Activated CD8-positive, alpha-beta T cell treated with anti-CD3 and anti-CD28 coated beads, Interleukin-2, amount 10 ng/mL, durations not matched to agents 7 days and 5 days (primary cell): ENCODE measurements around the gene TIMP2. TPM values are rescaled to one million over a fixed set of nuclear protein-coding genes. Genes with fewer than 3 reads are reported as not detected.
A peak's percentile ranks its signal among the peaks of the same experiment; 100 is the strongest.

Source experiments
- ATAC-seq: fragments of 150-1000 bp; cut with Tn5 transposase; one replicate; pipeline ENCODE4 v1.10.0; 2021; ENCODE audit warnings: moderate library complexity
- CTCF ChIA-PET: fragments of 350-600 bp; sonication (Branson Sonifier 250); formaldehyde crosslinking; loops from one replicate; lab custom pipeline; 2021; ENCODE audit warnings: antibody characterized with exemption; lab: Charles Lee
- POLR2A ChIA-PET: fragments of 350-600 bp; sonication (Branson Sonifier 250); formaldehyde crosslinking; loops from one replicate; lab custom pipeline; 2021; ENCODE audit warnings: antibody characterized with exemption; lab: Charles Lee
- DNase-seq: peaks from one replicate; pipeline ENCODE4 v3.0.0-alpha.2; 2020
- H3K27ac Mint-ChIP-seq: one replicate; pipeline ENCODE4 v1.8.0; 2021; ENCODE audit warnings: mild to moderate bottlenecking, mixed read lengths
- H3K27me3 Mint-ChIP-seq: one replicate; pipeline ENCODE4 v1.8.0; 2021; ENCODE audit warnings: low read depth, mixed read lengths
- H3K36me3 Mint-ChIP-seq: one replicate; pipeline ENCODE4 v1.8.0; 2021; ENCODE audit warnings: low read depth, mixed read lengths
- H3K4me1 Mint-ChIP-seq: one replicate; pipeline ENCODE4 v1.8.0; 2021; ENCODE audit warnings: low read depth, mixed read lengths
- H3K4me3 Mint-ChIP-seq: one replicate; pipeline ENCODE4 v1.8.0; 2021; ENCODE audit warnings: mild to moderate bottlenecking, mixed read lengths
- H3K9me3 Mint-ChIP-seq: one replicate; pipeline ENCODE4 v1.8.0; 2022; ENCODE audit warnings: mixed read lengths; ENCODE audit not compliant: insufficient read depth
- total RNA-seq, 2 experiments: library from RNA; stranded (reverse); gene quantifications; one replicate each; pipeline ENCODE4 v1.2.3, GENCODE V29; 2021

TIMP2 gene
- total RNA-seq, 2 experiments from 2014 or later: 3.6 to 3.8 TPM

DNA sequence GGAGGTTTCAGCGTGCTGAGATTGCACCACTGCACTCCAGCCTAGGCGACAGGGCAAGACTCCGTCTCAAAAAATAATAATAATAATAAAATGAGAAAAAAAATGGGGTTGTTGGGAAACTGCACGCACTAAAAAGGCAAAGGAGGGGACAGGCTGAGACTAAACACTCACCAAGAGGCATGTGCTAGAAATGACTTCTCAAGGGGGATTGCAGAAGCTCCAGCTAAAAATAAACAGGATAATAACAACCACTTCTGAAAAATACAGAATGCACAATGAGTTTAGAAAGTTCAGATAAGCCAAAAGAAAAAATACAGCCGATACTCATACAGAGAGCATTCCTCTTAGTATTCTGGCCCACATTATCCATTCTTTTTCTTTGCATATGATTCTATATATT, 15.1 kb upstream of the TIMP2 start:
- POLR2A ChIA-PET: no interaction called here
- Mint-ChIP-seq H3K27me3 (no peaks in the 10 kb centered on the region), H3K9me3 (no peaks in the 10 kb centered on the region), H3K36me3 (no peaks in the 10 kb centered on the region), H3K4me3 (no peak overlapping the region), H3K27ac (no peak overlapping the region), H3K4me1 (no peaks in the 10 kb centered on the region)
- ATAC-seq (no peak), DNase-seq (no peak)
- CTCF ChIA-PET: interaction anchor here (1.9 kb wide), 1 partner anchor 31 kb away, joined by 5 read pairs; no protein-coding TSS in a partner anchor

DNA sequence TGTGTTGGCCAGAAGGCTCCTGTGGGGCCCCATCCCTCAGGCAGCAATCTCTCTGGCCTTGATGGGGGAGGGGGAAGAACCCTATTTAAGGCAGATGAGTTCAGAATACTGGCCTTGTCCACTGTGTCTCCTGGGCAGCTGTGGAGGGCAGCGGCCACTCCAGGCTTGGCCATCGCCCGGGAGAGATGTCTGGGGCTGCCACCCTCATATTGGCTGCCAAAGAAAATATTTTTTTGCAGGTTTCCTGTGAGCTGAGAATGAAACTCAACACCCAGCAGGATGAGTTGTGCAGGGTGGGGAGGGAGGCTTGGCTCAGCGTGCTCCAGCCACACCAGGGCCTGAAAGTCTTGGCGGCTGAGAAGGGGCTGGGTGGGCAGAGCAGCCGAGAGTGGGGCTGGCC, 14.4 kb upstream of the TIMP2 start:
- DNase-seq (no peak), ATAC-seq (no peak)
- CTCF ChIA-PET: interaction anchor here (1.3 kb wide), 1 partner anchor 73 kb away, joined by 3 read pairs; no protein-coding TSS in a partner anchor
- Mint-ChIP-seq H3K27ac (no peak overlapping the region), H3K4me3 (no peak overlapping the region), H3K36me3 (no peaks in the 10 kb centered on the region), H3K4me1 (no peaks in the 10 kb centered on the region), H3K27me3 (no peaks in the 10 kb centered on the region), H3K9me3 (no peaks in the 10 kb centered on the region)
- POLR2A ChIA-PET: no interaction called here

DNA sequence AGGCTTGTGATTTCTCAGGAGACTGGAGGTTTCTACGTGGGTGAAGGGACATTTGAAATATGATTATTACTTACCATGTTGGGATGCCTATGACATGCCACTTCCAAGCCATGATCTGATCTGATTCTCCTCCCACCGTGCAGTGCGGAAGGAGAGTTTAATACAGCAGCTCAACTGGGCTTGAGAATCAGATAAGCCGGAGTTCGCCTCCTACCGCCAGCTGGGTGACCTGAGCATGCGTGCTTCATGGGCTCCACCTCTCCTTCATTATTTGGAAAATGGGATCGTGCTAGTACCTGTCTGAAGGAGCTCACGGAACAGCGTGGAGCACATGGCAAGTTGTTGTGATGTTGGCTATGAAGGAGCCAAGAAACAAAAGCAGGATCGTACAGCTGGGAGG, 12.4 kb upstream of the TIMP2 start:
- Mint-ChIP-seq H3K9me3 (no peaks in the 10 kb centered on the region), H3K4me3 (no peak overlapping the region), H3K4me1 (peaks cover 13% of the 10 kb centered on the region), H3K27ac (no peak overlapping the region), H3K27me3 (no peaks in the 10 kb centered on the region), H3K36me3 (no peaks in the 10 kb centered on the region)
- DNase-seq (no peak), ATAC-seq (no peak)
- ChIA-PET CTCF (interaction anchor here (0.8 kb wide), 1 partner anchor 34 kb away, joined by 3 read pairs; no protein-coding TSS in a partner anchor), POLR2A (no interaction called here)

DNA sequence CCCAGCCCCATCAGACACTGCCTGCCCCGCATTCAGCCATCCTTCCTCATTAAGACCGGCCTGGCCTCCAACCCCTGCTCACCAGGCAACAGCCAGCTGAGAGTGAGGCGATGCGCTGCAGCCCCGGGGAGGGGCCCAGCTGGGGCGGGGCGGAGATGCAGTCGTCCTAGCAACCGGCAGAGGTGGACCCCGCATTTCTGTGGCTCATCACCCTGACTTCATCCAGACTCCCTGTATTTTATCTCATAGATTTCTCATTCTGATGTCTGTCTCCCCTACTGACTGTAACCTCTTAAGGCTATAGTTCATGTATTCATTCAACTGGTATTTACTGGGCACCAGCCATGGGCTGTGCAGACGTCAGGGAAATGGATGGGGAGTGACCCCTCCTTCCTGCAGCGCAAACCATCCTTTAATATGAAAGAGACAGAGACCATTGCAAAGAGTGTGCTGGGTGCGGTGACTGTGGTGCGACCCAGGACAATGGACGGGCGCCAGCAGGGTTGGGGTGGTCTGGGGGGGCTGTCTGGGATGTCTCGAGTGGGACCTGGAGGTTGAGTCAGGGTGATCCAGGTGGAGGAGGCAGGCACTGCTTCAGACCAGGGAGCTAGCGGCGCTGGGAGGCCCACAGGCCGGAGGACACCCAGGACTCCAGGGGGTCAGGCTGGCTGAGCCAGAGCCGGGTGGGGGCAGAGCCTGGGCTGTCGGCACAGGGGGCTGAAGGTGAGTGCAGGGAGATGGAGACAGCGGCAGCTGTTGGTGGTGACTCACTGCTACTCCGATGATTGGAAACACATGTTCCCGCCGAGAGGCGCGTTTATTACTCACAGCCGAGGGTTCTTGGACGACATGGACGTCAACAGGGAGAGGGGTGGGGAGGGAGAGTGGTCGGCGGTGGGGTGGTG, 10.5 kb upstream of the TIMP2 start:
- H3K4me3 Mint-ChIP-seq: no peak overlapping the region
- DNase-seq (no peak), ATAC-seq (no peak)
- no peaks in the 10 kb centered on the region for H3K36me3 Mint-ChIP-seq
- POLR2A ChIA-PET: no interaction called here
- H3K27ac Mint-ChIP-seq: no peak overlapping the region
- peaks cover 13% of the 10 kb centered on the region for H3K4me1 Mint-ChIP-seq
- H3K27me3 Mint-ChIP-seq: no peaks in the 10 kb centered on the region
- CTCF ChIA-PET: no interaction called here
- H3K9me3 Mint-ChIP-seq: no peaks in the 10 kb centered on the region

GRCh38 chr17:78934681-78935418, 9.7 kb upstream of the TIMP2 start:
- H3K4me3 Mint-ChIP-seq: no peak overlapping the region
- DNase-seq (no peak), ATAC-seq (no peak)
- ChIA-PET CTCF (interaction anchor here (2.1 kb wide), 1 partner anchor 69 kb away, joined by 9 read pairs; no protein-coding TSS in a partner anchor), POLR2A (no interaction called here)
- peaks cover 13% of the 10 kb centered on the region for H3K4me1 Mint-ChIP-seq
- no peaks in the 10 kb centered on the region for H3K36me3 Mint-ChIP-seq
- H3K9me3 Mint-ChIP-seq: no peaks in the 10 kb centered on the region
- H3K27me3 Mint-ChIP-seq: no peaks in the 10 kb centered on the region
- peak overlapping the region; percentile 14 for H3K27ac Mint-ChIP-seq

GRCh38 chr17:78933959-78934568, 8.9 kb upstream of the TIMP2 start:
- Mint-ChIP-seq H3K9me3 (no peaks in the 10 kb centered on the region), H3K36me3 (no peaks in the 10 kb centered on the region), H3K27ac (peak overlapping the region; percentile 25), H3K4me3 (no peak overlapping the region), H3K4me1 (peaks cover 13% of the 10 kb centered on the region), H3K27me3 (no peaks in the 10 kb centered on the region)
- DNase-seq: no peak
- ChIA-PET CTCF (interaction anchor here (0.7 to 2.1 kb wide), 2 partner anchors 37 to 68 kb away, joined by 3 to 9 read pairs; no protein-coding TSS in a partner anchor), POLR2A (no interaction called here)
- no peak for ATAC-seq

DNA sequence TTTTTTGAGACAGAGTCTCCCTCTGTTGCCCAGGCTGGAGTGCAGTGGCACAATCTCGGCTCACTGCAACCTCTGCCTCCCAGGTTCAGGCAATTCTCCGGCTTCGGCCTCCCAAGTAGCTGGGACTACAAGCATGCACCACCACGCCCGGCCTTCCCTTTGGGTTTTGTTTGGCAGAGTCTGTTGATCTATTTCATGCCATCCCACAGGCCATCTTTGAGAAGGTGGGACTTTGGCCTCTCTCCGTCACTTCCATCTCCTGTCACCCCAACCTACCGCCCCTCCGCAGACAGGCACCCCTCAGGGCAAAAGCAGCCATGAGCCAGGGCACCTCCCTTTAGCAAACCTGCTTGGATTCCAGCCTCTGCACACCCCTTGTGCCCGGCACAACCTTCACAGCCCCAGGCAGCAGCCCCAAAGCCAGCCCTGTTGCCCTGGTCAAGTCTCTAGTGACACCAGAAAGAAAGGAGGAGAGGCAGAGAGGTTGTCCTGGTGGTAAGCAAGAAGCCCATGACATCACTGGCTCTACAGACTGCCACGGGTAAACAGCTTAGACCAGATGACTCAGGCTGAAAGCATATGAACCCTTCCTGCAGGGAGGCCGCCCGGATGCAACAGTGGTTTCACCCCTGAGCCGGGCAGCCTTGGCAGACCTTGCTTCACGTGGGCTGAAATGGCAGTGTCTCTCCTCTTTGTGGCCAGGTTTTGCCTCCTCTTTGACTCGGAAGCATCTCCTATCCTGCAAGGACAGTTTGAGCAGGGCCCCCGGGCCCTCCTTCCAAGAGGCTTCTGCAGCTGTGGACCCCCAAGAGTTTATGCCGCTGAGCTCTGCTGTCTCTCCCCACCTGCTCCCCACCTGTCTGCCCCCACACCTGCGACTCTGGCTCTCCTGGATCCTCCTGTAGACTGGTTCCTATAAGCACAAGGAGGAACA, 8.1 kb upstream of the TIMP2 start:
- Mint-ChIP-seq H3K4me1 (peaks cover 13% of the 10 kb centered on the region), H3K9me3 (no peaks in the 10 kb centered on the region), H3K27ac (peak overlapping the region; percentile 78), H3K36me3 (no peaks in the 10 kb centered on the region), H3K27me3 (peaks cover 3% of the 10 kb centered on the region), H3K4me3 (no peak overlapping the region)
- DNase-seq (peak; percentile 61), ATAC-seq (peak; percentile 86)
- POLR2A ChIA-PET: no interaction called here
- CTCF ChIA-PET: interaction anchor here (0.7 to 2.1 kb wide), 2 partner anchors 38 to 68 kb away, joined by 3 to 9 read pairs; no protein-coding TSS in a partner anchor

DNA sequence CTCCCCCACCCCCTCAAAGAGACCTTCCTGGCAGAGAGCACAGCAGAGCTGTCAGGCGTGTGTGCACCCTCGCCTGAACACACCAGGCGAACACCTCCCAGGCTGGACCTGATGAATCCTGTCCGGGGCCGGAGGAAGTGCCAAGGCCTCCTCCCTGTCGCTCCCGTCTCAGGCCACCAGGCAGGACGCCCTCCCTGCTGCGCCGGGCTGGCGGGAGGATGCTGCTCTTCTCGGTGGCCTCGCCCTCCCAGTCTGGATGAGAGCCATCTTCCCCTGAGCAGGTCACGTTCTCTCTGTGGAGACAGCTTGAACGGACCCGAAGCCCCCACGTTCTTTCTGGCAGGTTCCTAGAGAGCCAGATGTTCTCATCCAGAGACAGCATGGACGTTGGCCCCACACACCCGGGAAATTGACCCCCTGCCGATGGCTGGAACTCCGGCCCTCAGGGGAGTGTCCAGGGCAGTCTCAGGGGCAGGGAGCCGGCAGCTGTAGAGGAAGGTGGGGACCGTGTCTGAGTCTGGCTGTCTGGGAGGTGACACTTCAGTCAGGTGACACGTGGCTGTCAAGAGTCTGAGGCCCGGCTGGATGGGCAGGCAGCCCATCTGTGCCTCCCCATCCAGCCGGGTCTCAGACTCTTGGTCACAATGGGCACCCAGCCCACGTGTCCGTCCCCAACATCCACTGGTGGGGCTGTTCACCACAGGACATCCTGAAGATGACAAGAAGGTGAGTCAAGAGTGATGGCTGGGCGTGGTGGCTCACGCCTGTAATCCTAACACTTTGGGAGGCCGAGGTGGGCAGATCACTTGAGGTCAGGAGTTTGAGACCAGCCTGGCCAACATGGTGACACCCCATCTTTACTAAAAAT, 5.0 kb upstream of the TIMP2 start:
- Mint-ChIP-seq H3K4me1 (peaks cover 13% of the 10 kb centered on the region), H3K27me3 (peaks cover 17% of the 10 kb centered on the region), H3K27ac (no peak overlapping the region), H3K4me3 (no peak overlapping the region), H3K36me3 (no peaks in the 10 kb centered on the region), H3K9me3 (no peaks in the 10 kb centered on the region)
- ChIA-PET CTCF (no interaction called here), POLR2A (no interaction called here)
- ATAC-seq (no peak), DNase-seq (no peak)

DNA sequence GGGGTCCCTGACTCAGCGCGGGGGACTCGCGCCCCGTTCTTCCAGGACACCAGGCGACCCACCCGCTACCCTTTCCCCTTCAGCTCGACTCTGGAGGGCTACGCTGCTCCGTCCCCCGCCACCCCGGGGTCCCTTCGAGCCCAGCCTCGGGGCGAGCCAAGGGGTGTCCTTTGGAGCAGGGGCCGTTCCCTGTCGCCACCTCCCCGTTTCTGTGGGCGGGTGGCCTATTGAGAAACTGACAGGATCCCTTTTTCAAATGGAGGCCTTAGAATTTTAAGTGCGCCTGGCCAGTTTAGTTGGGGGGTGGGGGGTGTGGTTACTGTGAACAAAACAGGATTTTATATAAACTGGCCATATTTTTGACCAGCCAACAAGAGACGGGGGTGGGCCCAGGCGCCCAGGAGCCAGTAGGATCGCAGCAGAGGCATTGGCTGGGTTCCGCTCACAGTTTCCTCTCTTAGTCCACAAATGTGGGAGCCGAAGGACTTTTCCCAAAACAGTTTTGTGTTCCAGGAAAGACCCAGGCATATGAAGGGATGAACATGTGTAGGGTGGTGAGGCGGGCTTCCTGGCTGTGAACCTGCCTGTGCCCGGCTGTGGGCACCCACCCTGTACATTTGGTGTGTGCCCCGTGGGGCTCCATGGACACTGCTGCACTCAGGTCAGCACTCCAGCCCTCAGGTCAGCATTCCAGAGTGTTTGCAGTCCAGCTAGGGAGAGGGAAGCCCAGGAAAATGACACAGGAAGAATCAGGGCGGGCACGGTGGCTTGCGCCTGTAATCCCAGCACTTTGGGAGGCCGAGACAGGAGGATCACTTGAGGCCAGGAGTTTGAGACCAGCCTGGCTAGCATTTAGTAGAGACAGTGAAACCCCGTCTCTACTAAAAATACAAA, 722 bp upstream of the TIMP2 start:
- DNase-seq (no peak), ATAC-seq (peak; percentile 7)
- no peak overlapping the region for H3K27ac Mint-ChIP-seq
- POLR2A ChIA-PET: no interaction called here
- CTCF ChIA-PET: no interaction called here
- H3K4me1 Mint-ChIP-seq: peaks cover 17% of the 10 kb centered on the region
- H3K27me3 Mint-ChIP-seq: peaks cover 21% of the 10 kb centered on the region
- H3K4me3 Mint-ChIP-seq: no peak overlapping the region
- no peaks in the 10 kb centered on the region for H3K36me3 Mint-ChIP-seq
- no peaks in the 10 kb centered on the region for H3K9me3 Mint-ChIP-seq
